Activated naive CD4-positive, alpha-beta T cell treated with anti-CD3 and anti-CD28 coated beads, Interleukin-2, amount 50 U/mL, for 16 hours (primary cell): ENCODE results near the gene AICDA.

Experiments used
- DNase-seq: peaks from one replicate; pipeline ENCODE4 v3.0.0-alpha.2; 2020

Gene AICDA

DNA sequence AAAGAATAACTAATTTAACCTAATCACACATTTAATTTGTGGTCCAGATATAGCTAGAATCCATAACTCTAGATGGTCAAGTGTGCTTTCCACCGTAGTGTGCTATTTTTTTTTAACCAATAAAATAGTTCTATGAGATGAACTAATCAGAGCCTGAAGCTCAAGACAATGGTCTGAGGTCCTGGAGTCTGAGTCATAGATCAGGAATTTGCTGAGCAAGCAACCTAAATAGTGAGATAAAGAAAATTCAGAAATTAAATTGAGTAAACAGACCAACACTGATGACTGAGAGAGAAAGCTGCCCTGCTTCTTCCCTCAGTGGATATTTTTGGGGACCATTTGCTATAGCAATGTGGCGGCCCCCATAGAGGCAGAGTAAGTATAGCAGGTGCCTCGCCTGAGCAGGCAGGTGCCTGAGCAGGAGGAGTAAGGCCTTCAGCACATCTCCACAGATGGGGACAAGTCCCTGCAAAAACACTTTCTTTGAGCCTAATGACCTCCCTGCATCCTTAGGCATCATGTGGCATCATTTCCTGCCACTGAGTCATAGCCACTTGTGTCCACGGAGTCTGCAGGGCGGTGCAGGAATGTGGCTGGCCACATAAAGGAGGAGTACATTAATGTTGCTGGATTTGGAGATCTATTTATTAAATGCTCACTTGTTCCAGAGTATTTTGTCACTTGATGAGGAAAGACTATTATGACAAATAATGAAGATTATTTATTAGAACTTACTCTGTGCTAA lies 58.0 kb downstream of the AICDA start:
- DNase-seq = no peak

- DNase-seq = no peak
These were observed 59.5 kb downstream of the AICDA start for GRCh38 chr12:8553088-8553627.
